ENCODE results near the gene FCHSD2.

DNA sequence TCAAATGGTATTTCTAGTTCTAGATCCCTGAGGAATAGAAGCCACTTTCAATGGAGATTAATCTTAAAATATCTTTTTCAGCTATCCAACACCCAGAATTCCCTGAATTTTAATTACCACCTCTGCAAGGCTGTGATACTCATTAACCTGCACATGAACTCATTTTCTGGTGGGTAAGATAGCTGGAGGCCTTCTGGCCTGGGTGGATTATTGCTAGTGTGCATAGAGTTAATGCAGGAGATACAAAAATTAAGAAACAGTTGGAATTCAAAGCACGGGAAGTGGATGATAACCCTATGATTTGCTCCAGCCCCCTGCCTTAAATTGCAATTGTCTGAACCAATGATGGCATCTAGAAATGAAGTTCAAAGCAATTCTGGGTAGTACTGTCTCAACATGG, 212.9 kb downstream of the FCHSD2 start:
- TF ChIP-seq POLR2AphosphoS5 (IDR thresholded peaks at IDR 0.05; ENCODE audit: low read depth, low read length), result no peak
- no peak for TF ChIP-seq POLR2A (IDR thresholded peaks at IDR 0.05; ENCODE audit: low read depth, low read length)

Measured in GM12892 (cell line).